Mammary epithelial cell (primary cell): ENCODE data around the gene UPK2.
"Not testable (repeated sequence)": the region's sequence is repeated elsewhere in the genome, so short reads cannot be mapped to it uniquely, and the experiment has no call there.

ENCODE experiments used
- EZH2 ChIP-seq: IDR thresholded peaks from 2 replicates; pipeline ENCODE4 v1.6.1; 2012; ENCODE audit warnings: low read length, inconsistent platforms, borderline replicate concordance
- TF ChIP-seq, protein P1 (sequence below), 2 donors: IDR thresholded peaks in 1 of 2; conservative IDR thresholded peaks in 1 of 2; 2 replicates each; pipeline ENCODE4 v1.5.1; 2011 to 2012; ENCODE audit warnings: inconsistent platforms in 2 of 2, low read length in 2 of 2, mild to moderate bottlenecking in 2 of 2, control low read depth in 1 of 2, low read depth in 1 of 2; ENCODE audit not compliant: insufficient read depth in 1 of 2; ENCODE audit errors: extremely low read depth in 1 of 2

DNA sequence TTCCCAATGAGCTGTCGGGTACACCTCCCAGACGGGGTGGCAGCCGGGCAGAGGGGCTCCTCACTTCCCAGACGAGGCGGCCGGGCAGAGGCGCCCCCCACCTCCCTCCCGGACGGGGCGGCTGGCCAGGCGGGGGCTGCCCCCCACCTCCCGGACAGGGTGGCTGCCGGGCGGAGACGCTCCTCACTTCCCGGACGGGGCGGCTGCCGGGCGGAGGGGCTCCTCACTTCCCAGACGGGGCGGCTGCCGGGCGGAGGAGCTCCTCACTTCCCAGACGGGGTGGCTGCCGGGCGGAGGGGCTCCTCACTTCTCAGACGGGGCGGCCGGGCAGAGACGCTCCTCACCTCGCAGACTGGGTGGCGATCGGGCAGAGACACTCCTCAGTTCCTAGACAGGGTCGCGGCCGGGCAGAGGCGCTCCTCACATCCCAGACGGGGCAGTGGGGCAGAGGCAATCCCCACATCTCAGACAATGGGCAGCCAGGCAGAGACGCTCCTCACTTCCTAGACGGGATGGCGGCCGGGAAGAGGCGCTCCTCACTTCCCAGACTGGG is 35.5 kb downstream of the UPK2 start:
- TF ChIP-seq, protein P1, sequence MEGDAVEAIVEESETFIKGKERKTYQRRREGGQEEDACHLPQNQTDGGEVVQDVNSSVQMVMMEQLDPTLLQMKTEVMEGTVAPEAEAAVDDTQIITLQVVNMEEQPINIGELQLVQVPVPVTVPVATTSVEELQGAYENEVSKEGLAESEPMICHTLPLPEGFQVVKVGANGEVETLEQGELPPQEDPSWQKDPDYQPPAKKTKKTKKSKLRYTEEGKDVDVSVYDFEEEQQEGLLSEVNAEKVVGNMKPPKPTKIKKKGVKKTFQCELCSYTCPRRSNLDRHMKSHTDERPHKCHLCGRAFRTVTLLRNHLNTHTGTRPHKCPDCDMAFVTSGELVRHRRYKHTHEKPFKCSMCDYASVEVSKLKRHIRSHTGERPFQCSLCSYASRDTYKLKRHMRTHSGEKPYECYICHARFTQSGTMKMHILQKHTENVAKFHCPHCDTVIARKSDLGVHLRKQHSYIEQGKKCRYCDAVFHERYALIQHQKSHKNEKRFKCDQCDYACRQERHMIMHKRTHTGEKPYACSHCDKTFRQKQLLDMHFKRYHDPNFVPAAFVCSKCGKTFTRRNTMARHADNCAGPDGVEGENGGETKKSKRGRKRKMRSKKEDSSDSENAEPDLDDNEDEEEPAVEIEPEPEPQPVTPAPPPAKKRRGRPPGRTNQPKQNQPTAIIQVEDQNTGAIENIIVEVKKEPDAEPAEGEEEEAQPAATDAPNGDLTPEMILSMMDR (conservative IDR thresholded peaks at IDR 0.05 in 1 of 2, IDR thresholded peaks at IDR 0.05 in 1 of 2; ENCODE audit: extremely low read depth in 1 of 2, insufficient read depth in 1 of 2, low read depth in 1 of 2, low read length in 2 of 2), result not testable (repeated sequence)
- not testable (repeated sequence) for TF ChIP-seq EZH2
